Activated CD8-positive, alpha-beta memory T cell treated with anti-CD3 and anti-CD28 coated beads for 1 hour (primary cell): ENCODE data around the gene SORBS2.

Experiments
- DNase-seq, 2 donors: peaks; one replicate each; pipeline ENCODE4 v3.0.0-alpha.2; 2020; ENCODE audit warnings: low read depth in 1 of 2; ENCODE audit errors: extremely low read depth in 1 of 2

SORBS2 gene

GRCh38 chr4:185682236-185682635, 129.8 kb downstream of the SORBS2 start:
- DNase-seq, result no peak

- no peak for DNase-seq
Observed at GRCh38 chr4:185681604-185682003, 130.4 kb downstream of the SORBS2 start.

DNA sequence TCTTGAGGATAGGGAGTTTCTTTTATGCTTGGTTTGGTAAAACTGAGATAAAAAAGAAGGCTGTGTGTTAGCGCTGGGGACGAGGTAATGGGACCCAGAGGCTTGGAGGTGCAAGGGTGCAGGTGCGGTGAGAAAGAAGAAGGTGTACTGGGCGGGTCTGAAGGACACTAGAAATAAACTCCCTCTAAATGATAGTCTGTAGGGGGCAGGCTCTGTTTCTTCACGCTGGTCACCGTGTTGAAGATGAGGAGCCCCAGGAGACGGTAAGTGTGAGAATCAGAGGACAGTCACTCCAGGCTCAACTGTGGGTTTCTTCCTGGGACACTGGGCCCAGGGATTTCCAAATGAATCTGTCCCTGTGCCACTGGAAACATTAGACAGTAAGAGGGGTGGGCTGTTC, 131.4 kb downstream of the SORBS2 start:
- DNase-seq, result no peak

DNA sequence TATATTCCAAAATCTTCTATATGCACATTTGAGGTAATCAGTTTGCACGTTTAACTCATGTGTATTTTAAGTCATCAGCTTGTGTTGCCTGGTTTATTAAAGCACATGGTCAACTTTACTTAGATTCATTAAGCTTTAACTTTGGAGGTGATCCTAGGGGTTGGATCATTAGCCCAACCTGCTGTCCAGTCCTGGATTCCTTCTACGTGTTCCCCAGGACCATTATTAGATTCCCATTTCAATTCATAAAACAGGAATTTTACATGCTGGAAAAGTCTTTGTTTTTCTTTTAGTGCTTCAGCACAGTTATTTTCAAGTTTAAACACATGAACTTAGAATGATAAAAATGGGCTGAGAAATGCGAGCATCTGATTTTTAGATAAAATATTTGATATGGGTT, 132.5 kb downstream of the SORBS2 start:
- no peak for DNase-seq

GRCh38 chr4:185677637-185678314, 134.2 kb downstream of the SORBS2 start:
- no peak for DNase-seq

GRCh38 chr4:185672618-185673017, 139.4 kb downstream of the SORBS2 start:
- DNase-seq, result no peak

GRCh38 chr4:185672151-185672550, 139.8 kb downstream of the SORBS2 start:
- DNase-seq, result no peak

DNA sequence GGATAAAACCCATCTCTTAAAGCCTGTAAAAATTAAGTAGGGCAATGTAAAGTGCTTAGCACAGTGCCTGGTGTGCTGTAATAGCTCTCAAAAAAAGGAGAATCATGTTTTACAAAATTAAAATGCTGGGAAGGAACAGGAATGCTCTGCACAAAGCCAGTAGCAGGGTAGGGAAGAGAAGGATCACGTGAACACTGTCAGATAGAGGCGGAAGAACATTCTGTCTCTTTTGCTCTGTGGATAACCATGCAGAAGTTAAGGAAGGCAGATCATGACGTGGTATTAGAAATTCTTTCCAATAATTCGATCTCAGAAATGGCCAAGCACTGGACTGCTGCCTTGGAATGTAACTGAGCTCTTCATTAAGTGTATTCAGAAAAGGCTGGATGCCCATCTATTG, 140.5 kb downstream of the SORBS2 start:
- DNase-seq, result no peak

DNA sequence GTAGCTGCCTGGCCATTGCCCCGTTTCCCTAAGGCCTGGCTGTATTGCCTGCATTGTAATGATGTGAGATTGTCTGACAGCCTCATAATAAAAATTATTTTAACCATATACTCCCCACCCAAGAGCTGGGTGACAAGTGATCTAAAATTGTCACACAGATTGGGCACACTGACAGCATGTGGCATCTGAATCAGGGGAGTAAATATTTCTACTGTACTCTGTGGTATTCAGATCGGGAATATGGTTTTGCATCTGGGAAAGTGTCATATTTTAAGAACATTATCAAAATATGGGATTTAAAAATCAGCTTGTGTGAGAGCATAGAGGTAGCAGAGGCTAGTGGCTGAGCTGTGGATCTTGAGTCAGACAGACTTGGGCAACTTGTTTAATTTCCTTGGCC, 140.9 kb downstream of the SORBS2 start:
- no peak for DNase-seq

- no peak for DNase-seq
Observed at GRCh38 chr4:185669288-185669687, 142.7 kb downstream of the SORBS2 start.

DNA sequence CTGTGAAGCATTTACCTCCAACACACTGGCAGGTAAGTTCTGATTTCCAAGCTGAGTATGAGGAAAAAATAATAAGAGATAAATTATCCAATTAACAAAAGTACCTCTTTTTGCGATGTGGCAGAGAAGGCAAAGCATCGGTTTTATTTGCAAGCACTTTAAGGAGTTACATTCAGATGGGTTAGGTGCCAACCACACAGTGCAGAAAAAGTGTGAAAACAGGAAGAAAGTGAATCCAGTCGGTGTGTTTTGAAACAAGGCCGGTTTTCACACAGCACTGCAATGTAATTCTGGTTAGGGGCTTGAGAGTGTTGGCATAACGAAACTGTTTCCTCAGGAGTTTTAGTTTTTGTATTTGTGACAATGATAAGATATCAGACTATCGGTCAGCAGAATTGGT, 145.8 kb downstream of the SORBS2 start:
- no peak for DNase-seq

DNA sequence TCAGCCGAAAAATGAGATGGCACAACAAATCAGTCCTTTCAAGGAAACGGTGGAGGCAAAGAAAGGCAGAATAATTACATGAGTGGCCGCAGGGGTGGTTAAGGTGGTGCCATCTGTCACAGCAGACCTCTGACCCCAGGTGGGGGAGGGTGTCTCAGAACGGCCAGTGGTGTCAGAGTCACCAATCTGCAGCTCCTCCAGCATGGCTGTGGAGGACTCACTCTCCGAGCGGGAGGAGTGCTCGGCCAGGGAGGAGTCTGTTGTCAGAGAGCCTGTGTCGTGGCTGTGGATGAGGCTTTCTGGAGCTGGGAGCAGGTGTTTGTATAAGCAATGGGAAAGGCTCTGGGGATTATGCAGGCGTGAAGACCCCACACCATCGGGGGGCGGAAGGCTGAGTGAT, 146.3 kb downstream of the SORBS2 start:
- no peak for DNase-seq

DNA sequence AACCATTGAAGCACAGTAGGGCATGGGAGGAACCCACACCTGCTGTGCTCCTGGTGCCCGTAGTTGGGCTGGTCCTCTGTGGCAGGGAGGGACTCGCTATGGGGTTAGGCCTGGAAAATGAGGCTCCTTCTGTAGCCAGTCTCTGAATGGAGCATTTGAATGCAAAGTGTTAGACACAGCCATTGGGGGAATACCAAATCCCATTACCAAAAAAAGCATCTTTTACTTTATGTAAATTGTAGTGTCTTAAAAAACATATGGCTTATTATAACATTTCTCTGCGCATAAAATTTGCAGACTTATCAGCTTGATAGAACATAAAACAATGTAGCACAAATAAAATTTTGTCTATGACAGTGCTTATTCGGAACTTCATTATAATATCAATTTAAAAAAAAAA, 147.5 kb downstream of the SORBS2 start:
- DNase-seq, result no peak

- DNase-seq, result no peak
Observed at GRCh38 chr4:185662030-185662778, 149.8 kb downstream of the SORBS2 start.

DNA sequence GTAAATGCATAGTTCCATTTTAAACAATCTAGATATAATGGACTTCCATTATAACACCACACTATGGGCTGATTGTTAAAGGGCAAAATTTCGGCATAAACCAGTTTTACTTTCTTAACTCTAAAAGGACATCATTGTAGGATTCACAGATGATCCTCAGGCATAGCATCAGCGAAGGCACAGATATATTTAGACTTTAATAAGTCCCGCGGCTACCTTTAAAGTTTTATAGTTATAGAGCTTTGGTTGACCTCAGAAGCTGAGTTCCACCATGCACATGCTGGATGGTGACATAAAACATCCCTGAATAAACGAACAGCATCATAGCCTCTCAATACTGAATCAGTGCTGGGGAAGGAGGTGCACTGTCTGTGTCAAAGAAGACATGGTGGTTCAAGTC, 151.7 kb downstream of the SORBS2 start:
- no peak for DNase-seq

GRCh38 chr4:185657699-185658098, 154.3 kb downstream of the SORBS2 start:
- no peak for DNase-seq

- DNase-seq, result no peak
Observed at GRCh38 chr4:185657183-185657582, 154.8 kb downstream of the SORBS2 start.

GRCh38 chr4:185656467-185656931, 155.5 kb downstream of the SORBS2 start:
- no peak for DNase-seq

GRCh38 chr4:185654965-185655554, 156.9 kb downstream of the SORBS2 start:
- DNase-seq, result no peak

DNA sequence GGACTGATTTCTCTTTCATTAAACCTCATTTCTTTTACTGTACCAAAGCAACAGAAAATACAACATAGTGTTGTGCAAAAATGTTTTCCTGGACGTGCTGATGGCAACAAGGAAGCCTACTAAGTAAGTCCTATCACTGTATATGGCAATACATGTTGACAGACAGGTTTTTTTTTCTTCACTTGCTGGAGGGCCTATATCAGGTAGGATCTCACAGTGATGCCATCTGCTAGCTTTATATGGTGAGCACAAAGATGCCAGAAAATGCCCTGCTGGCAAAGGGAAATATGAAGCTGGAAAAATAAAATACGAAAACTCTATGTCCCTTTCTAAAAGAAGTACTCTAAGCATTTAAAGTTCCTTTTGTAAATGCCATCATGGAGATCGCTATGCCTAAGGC, 157.7 kb downstream of the SORBS2 start:
- DNase-seq, result no peak

GRCh38 chr4:185651851-185652250, 160.1 kb downstream of the SORBS2 start:
- DNase-seq, result no peak

- no peak for DNase-seq
Observed at GRCh38 chr4:185651137-185651677, 160.8 kb downstream of the SORBS2 start.
